NCI-H1092 (cell line): ENCODE results near the gene SNRPN.
"Not testable (repeated sequence)": the region's sequence is repeated elsewhere in the genome, so short reads cannot be mapped to it uniquely, and the experiment has no call there.

Experiments used
- DNase-seq: peaks from one replicate; lab custom pipeline; 2025; lab: John Stamatoyannopoulos, UW

Gene SNRPN

GRCh38 chr15:24971052-24971451 is 16.3 kb downstream of the SNRPN start:
- DNase-seq, result no peak

GRCh38 chr15:24971772-24972171 is 17.0 kb downstream of the SNRPN start:
- no peak for DNase-seq

- DNase-seq, result not testable (repeated sequence)
Observed at GRCh38 chr15:24972707-24973106, 17.9 kb downstream of the SNRPN start.

- no peak for DNase-seq
Observed at GRCh38 chr15:24976932-24977331, 22.1 kb downstream of the SNRPN start.

GRCh38 chr15:24977686-24978085 is 22.9 kb downstream of the SNRPN start:
- DNase-seq, result no peak

- DNase-seq, result no peak
Observed at GRCh38 chr15:24985224-24985623, 30.4 kb downstream of the SNRPN start.

GRCh38 chr15:24986653-24987052 is 31.9 kb downstream of the SNRPN start:
- no peak for DNase-seq

- no peak for DNase-seq
Observed at GRCh38 chr15:25019434-25019833, 64.6 kb downstream of the SNRPN start.

- no peak for DNase-seq
Observed at GRCh38 chr15:25022233-25022632, 67.4 kb downstream of the SNRPN start.
